Prostate gland (tissue), 2 donors: ENCODE measurements around the gene IL1RAPL2.

Experiments
- CTCF ChIP-seq, 4 experiments: fragments of 200-600 bp in 2 of 4; fragments of 450-650 bp in 2 of 4; sonication (generic) in 2 of 4; IDR thresholded peaks; 1 replicate in 3 of 4; 2 replicates in 1 of 4; pipeline ENCODE4 v1.5.1; 2016 to 2019; ENCODE audit warnings: antibody characterized with exemption in 4 of 4, mild to moderate bottlenecking in 2 of 4, moderate library complexity in 2 of 4
- POLR2AphosphoS5 ChIP-seq: sonication (generic); formaldehyde crosslinking; IDR thresholded peaks from one replicate; pipeline ENCODE4 v1.6.1; 2017; ENCODE audit warnings: antibody characterized with exemption

GRCh38 chrX:104668550-104668949, 102.6 kb downstream of the IL1RAPL2 start:
- no peak for TF ChIP-seq CTCF (IDR thresholded peaks at IDR 0.05)
- TF ChIP-seq POLR2AphosphoS5, result no peak
